ENCODE data around the gene CDH15.

The CDH15 gene

GRCh38 chr16:89217388-89218191, 46.0 kb downstream of the CDH15 start, which contains the start of gene ZNF778:
TSS of gene ZNF778 (plus strand) at chr16:89217703. CDS start at chr16:89221128, 3,425 bp downstream.
- peak; percentile 68 to 78 (median 74) for DNase-seq
- H3K4me3 ChIP-seq (ENCODE audit: insufficient read depth, low read depth, low read length, poor library complexity, severe bottlenecking), result peak within 1 kb of the TSS; percentile 98
- H3K36me3 ChIP-seq (ENCODE audit: control insufficient read depth, insufficient read depth, low read length), result peaks cover 16% of the 10 kb centered on the region
- H3K9me3 ChIP-seq (ENCODE audit: control insufficient read depth, low read length), result no peaks in the 10 kb centered on the region
- H3K4me1 ChIP-seq (ENCODE audit: control insufficient read depth, insufficient read depth, low read length, poor library complexity, severe bottlenecking), result peaks cover 11% of the 10 kb centered on the region
- peak within 1 kb of the TSS; percentile 98 for H3K27ac ChIP-seq (ENCODE audit: insufficient read depth, low read length, poor library complexity, severe bottlenecking)
- no peaks in the 10 kb centered on the region for H3K27me3 ChIP-seq (replicated peaks; ENCODE audit: control insufficient read depth, insufficient read depth, low read length, poor library complexity, severe bottlenecking)

DNA sequence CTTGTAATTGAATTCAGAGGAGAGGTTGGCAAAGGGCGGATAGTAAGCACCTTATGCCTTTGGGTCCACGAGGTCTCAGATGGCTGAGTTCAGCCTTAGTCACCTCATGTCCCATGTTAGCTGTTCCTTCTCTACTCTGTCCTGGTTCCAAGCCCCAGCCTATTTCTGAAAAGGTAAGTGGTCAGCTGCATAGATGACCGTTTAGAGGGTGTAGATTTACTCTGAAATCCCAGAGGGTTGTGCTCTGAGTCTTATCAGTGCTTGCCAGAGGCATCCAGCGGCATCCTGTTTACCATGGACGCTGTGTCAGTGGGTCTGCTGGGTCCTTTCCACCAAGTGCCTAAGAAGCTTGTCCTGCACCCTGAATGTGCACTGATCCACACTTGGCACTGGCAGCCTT, 47.8 kb downstream of the CDH15 start:
- H3K27ac ChIP-seq (ENCODE audit: insufficient read depth, low read length, poor library complexity, severe bottlenecking), result no peak overlapping the region
- peaks cover 11% of the 10 kb centered on the region for H3K4me1 ChIP-seq (ENCODE audit: control insufficient read depth, insufficient read depth, low read length, poor library complexity, severe bottlenecking)
- no peak for DNase-seq
- H3K4me3 ChIP-seq (ENCODE audit: insufficient read depth, low read depth, low read length, poor library complexity, severe bottlenecking), result no peak overlapping the region
- H3K27me3 ChIP-seq (replicated peaks; ENCODE audit: control insufficient read depth, insufficient read depth, low read length, poor library complexity, severe bottlenecking), result no peaks in the 10 kb centered on the region
- no peaks in the 10 kb centered on the region for H3K9me3 ChIP-seq (ENCODE audit: control insufficient read depth, low read length)
- H3K36me3 ChIP-seq (ENCODE audit: control insufficient read depth, insufficient read depth, low read length), result peaks cover 27% of the 10 kb centered on the region

DNA sequence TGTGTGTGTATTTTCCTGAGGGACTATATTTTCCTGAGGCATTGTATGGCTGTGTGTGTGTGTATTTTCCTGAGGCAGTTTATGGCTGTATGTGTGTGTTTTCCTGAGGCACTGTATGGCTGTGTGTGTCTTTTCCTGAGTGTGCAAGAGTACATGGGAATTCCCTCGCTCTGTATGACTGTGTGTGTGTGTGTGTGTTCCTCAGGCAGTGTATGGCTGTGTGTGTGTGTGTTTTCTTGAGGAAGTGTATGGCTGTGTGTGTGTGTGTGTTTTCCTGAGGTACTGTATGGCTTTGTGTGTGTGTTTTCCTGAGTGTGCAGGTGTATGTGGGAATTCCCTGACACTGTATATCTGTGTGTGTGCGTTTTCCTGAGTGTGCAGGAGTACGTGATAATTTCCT, 50.1 kb downstream of the CDH15 start:
- Histone ChIP-seq H3K4me3 (ENCODE audit: insufficient read depth, low read depth, low read length, poor library complexity, severe bottlenecking) (no peak overlapping the region), H3K4me1 (ENCODE audit: control insufficient read depth, insufficient read depth, low read length, poor library complexity, severe bottlenecking) (peaks cover 9% of the 10 kb centered on the region), H3K9me3 (ENCODE audit: control insufficient read depth, low read length) (no peaks in the 10 kb centered on the region), H3K27ac (ENCODE audit: insufficient read depth, low read length, poor library complexity, severe bottlenecking) (no peak overlapping the region), H3K27me3 (replicated peaks; ENCODE audit: control insufficient read depth, insufficient read depth, low read length, poor library complexity, severe bottlenecking) (no peaks in the 10 kb centered on the region), H3K36me3 (ENCODE audit: control insufficient read depth, insufficient read depth, low read length) (peaks cover 43% of the 10 kb centered on the region)
- DNase-seq, result no peak

DNA sequence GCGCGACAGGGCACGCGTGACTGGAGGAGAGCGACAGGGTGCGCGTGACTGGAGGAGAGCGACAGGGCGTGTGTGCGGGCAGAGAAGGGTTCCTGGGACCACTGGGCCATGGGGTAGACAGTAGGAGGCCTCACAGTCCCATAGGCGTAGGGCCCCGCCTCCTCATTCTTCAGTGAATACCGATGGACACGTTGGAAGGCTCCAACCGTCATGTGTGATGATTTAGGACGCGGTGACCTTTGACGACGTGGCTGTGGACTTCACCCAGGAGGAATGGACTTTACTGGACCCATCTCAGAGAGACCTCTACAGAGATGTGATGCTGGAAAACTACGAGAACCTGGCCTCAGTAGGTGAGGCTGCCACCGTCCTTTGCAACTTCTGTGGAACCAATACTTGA, 51.4 kb downstream of the CDH15 start:
- H3K27me3 ChIP-seq (replicated peaks; ENCODE audit: control insufficient read depth, insufficient read depth, low read length, poor library complexity, severe bottlenecking), result no peaks in the 10 kb centered on the region
- peaks cover 4% of the 10 kb centered on the region for H3K4me1 ChIP-seq (ENCODE audit: control insufficient read depth, insufficient read depth, low read length, poor library complexity, severe bottlenecking)
- no peak overlapping the region for H3K4me3 ChIP-seq (ENCODE audit: insufficient read depth, low read depth, low read length, poor library complexity, severe bottlenecking)

GRCh38 chr16:89224665-89225064, 53.1 kb downstream of the CDH15 start:
- peaks cover 13% of the 10 kb centered on the region for H3K9me3 ChIP-seq (ENCODE audit: control insufficient read depth, low read length)
- no peaks in the 10 kb centered on the region for H3K4me1 ChIP-seq (ENCODE audit: control insufficient read depth, insufficient read depth, low read length, poor library complexity, severe bottlenecking)
- no peak overlapping the region for H3K4me3 ChIP-seq (ENCODE audit: insufficient read depth, low read depth, low read length, poor library complexity, severe bottlenecking)
- no peak overlapping the region for H3K27ac ChIP-seq (ENCODE audit: insufficient read depth, low read length, poor library complexity, severe bottlenecking)
- peaks cover 61% of the 10 kb centered on the region for H3K36me3 ChIP-seq (ENCODE audit: control insufficient read depth, insufficient read depth, low read length)
- no peaks in the 10 kb centered on the region for H3K27me3 ChIP-seq (replicated peaks; ENCODE audit: control insufficient read depth, insufficient read depth, low read length, poor library complexity, severe bottlenecking)
- DNase-seq, result no peak

More for the DNA sequence above, 51.4 kb downstream of the CDH15 start:
- no peak overlapping the region for H3K27ac ChIP-seq (ENCODE audit: insufficient read depth, low read length, poor library complexity, severe bottlenecking)
- H3K9me3 ChIP-seq (ENCODE audit: control insufficient read depth, low read length), result peaks cover 10% of the 10 kb centered on the region
- peaks cover 56% of the 10 kb centered on the region for H3K36me3 ChIP-seq (ENCODE audit: control insufficient read depth, insufficient read depth, low read length)
- no peak for DNase-seq

- no peak for DNase-seq
Observed at GRCh38 chr16:89230255-89230654, 58.7 kb downstream of the CDH15 start.

DNA sequence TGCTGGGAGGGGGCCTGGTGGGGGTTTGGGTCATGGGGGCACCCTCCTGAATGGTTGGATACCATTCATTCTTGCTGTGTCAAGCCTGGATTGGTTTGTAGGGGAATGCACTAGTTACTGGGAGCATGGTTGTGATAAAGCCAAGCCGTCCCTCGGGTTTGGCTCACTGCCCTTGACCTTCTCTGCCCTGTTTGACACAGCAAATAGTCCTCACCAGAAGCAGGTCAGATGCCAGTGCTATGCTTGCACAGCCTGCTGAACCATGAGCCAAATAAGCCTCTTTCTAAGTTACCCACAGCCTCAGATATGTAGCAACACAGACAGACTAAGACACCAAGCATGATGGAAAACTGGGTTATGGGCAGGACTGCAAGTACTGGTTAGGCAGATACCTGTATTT, 60.6 kb downstream of the CDH15 start:
- Histone ChIP-seq H3K27ac (ENCODE audit: insufficient read depth, low read length, poor library complexity, severe bottlenecking) (no peak overlapping the region), H3K36me3 (ENCODE audit: control insufficient read depth, insufficient read depth, low read length) (peaks cover 33% of the 10 kb centered on the region), H3K4me1 (ENCODE audit: control insufficient read depth, insufficient read depth, low read length, poor library complexity, severe bottlenecking) (no peaks in the 10 kb centered on the region), H3K4me3 (ENCODE audit: insufficient read depth, low read depth, low read length, poor library complexity, severe bottlenecking) (no peak overlapping the region), H3K27me3 (replicated peaks; ENCODE audit: control insufficient read depth, insufficient read depth, low read length, poor library complexity, severe bottlenecking) (no peaks in the 10 kb centered on the region), H3K9me3 (ENCODE audit: control insufficient read depth, low read length) (peaks cover 10% of the 10 kb centered on the region)
- no peak for DNase-seq

More at GRCh38 chr16:89230255-89230654, 58.7 kb downstream of the CDH15 start:
- H3K4me3 ChIP-seq (ENCODE audit: insufficient read depth, low read depth, low read length, poor library complexity, severe bottlenecking), result no peak overlapping the region
- peaks cover 13% of the 10 kb centered on the region for H3K9me3 ChIP-seq (ENCODE audit: control insufficient read depth, low read length)
- no peaks in the 10 kb centered on the region for H3K27me3 ChIP-seq (replicated peaks; ENCODE audit: control insufficient read depth, insufficient read depth, low read length, poor library complexity, severe bottlenecking)
- H3K36me3 ChIP-seq (ENCODE audit: control insufficient read depth, insufficient read depth, low read length), result peaks cover 50% of the 10 kb centered on the region
- H3K4me1 ChIP-seq (ENCODE audit: control insufficient read depth, insufficient read depth, low read length, poor library complexity, severe bottlenecking), result no peaks in the 10 kb centered on the region
- H3K27ac ChIP-seq (ENCODE audit: insufficient read depth, low read length, poor library complexity, severe bottlenecking), result no peak overlapping the region

DNA sequence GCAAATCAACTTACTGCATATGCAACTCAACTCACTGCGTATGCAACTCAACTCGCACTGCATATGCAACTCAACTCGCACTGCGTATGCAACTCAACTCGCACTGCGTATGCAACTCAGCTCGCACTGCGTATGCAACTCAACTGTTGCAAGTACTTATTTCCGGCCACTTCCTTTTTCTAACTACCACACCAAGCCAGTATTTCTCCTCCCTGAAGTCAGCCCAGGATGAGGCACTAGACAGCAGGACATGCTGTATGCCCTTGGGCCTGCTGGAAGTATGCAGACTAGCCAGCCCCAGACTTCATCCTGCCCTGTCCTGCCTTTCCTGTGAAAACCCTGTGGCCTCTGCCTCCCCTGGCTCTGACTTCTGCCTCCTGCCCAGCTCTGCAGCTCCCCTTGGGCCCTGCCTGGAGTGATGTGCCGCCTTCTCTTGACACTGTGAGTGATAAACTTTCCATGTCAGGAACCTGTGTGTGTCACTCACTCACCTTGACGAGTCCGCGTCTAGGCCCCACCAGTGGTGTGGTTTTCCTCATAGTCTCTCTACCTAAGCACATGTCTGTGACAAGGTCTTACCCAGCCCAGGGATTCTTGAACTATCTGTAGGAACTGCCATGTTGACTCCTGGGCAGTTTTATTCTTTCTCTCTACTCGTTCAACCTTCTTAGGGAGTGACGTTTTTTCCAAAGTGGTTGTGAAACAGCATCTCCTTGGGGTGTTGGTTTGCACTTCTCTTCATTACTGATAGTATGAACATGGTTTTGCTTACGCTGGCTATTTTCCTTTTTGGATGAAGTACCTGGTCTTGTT, 62.3 kb downstream of the CDH15 start:
- H3K4me3 ChIP-seq (ENCODE audit: insufficient read depth, low read depth, low read length, poor library complexity, severe bottlenecking), result no peak overlapping the region

GRCh38 chr16:89237733-89238132, 66.2 kb downstream of the CDH15 start:
- Histone ChIP-seq H3K4me3 (ENCODE audit: insufficient read depth, low read depth, low read length, poor library complexity, severe bottlenecking) (no peak overlapping the region), H3K9me3 (ENCODE audit: control insufficient read depth, low read length) (no peaks in the 10 kb centered on the region), H3K4me1 (ENCODE audit: control insufficient read depth, insufficient read depth, low read length, poor library complexity, severe bottlenecking) (peaks cover 6% of the 10 kb centered on the region), H3K27ac (ENCODE audit: insufficient read depth, low read length, poor library complexity, severe bottlenecking) (no peak overlapping the region), H3K36me3 (ENCODE audit: control insufficient read depth, insufficient read depth, low read length) (peaks cover under 1% of the 10 kb centered on the region), H3K27me3 (replicated peaks; ENCODE audit: control insufficient read depth, insufficient read depth, low read length, poor library complexity, severe bottlenecking) (no peaks in the 10 kb centered on the region)
- DNase-seq, result no peak

More for the DNA sequence above, 62.3 kb downstream of the CDH15 start:
- no peak for DNase-seq
- H3K9me3 ChIP-seq (ENCODE audit: control insufficient read depth, low read length), result no peaks in the 10 kb centered on the region
- no peak overlapping the region for H3K27ac ChIP-seq (ENCODE audit: insufficient read depth, low read length, poor library complexity, severe bottlenecking)
- no peaks in the 10 kb centered on the region for H3K4me1 ChIP-seq (ENCODE audit: control insufficient read depth, insufficient read depth, low read length, poor library complexity, severe bottlenecking)
- H3K27me3 ChIP-seq (replicated peaks; ENCODE audit: control insufficient read depth, insufficient read depth, low read length, poor library complexity, severe bottlenecking), result no peaks in the 10 kb centered on the region
- H3K36me3 ChIP-seq (ENCODE audit: control insufficient read depth, insufficient read depth, low read length), result peaks cover 20% of the 10 kb centered on the region

Data from effector memory CD4-positive, alpha-beta T cell (primary cell).